Loucy (cell line): ENCODE data around the gene AAMP.
A peak's percentile ranks its signal among the peaks of the same experiment; 100 is the strongest.

ENCODE experiments used
- H2AFZ ChIP-seq: fragments of 200-600 bp; sonication (generic); 2 replicates; pipeline ENCODE4 v1.6.0; 2016; ENCODE audit warnings: antibody characterized with exemption, mild to moderate bottlenecking, low read length, moderate library complexity
- H3F3A ChIP-seq: fragments of 200-600 bp; 2 replicates; pipeline ENCODE4 v1.6.0; 2016; ENCODE audit warnings: antibody characterized with exemption, low read depth, mild to moderate bottlenecking
- H3K27me3 ChIP-seq: fragments of 200-600 bp; sonication (generic); 2 replicates; pipeline ENCODE4 v1.6.1; 2014; ENCODE audit warnings: low read length, mild to moderate bottlenecking; ENCODE audit not compliant: insufficient read depth, poor library complexity, severe bottlenecking
- H3K36me3 ChIP-seq: fragments of 200-600 bp; sonication (generic); 2 replicates; pipeline ENCODE4 v1.6.1; 2016; ENCODE audit warnings: low read length; ENCODE audit not compliant: insufficient read depth
- H3K4me1 ChIP-seq: fragments of 200-600 bp; sonication (generic); 2 replicates; pipeline ENCODE4 v1.5.1; 2014; ENCODE audit warnings: low read length, mild to moderate bottlenecking; ENCODE audit not compliant: insufficient read depth, poor library complexity, severe bottlenecking
- H3K4me2 ChIP-seq: fragments of 200-600 bp; sonication (generic); 2 replicates; pipeline ENCODE4 v1.6.0; 2014; ENCODE audit warnings: antibody characterized with exemption, low read length, low read depth, mild to moderate bottlenecking; ENCODE audit not compliant: poor library complexity, severe bottlenecking
- H3K4me3 ChIP-seq: fragments of 200-600 bp; sonication (generic); 2 replicates; pipeline ENCODE4 v1.5.1; 2014; ENCODE audit warnings: low read length, mild to moderate bottlenecking, mixed read lengths; ENCODE audit not compliant: poor library complexity, severe bottlenecking
- H3K79me2 ChIP-seq: fragments of 200-600 bp; sonication (generic); 2 replicates; pipeline ENCODE4 v1.6.1; 2014; ENCODE audit warnings: low read length; ENCODE audit not compliant: insufficient read depth
- H3K9ac ChIP-seq: fragments of 200-600 bp; sonication (generic); 2 replicates; pipeline ENCODE4 v1.6.0; 2014; ENCODE audit warnings: mild to moderate bottlenecking, low read depth, low read length, moderate library complexity; ENCODE audit not compliant: poor library complexity, severe bottlenecking
- H3K9me2 ChIP-seq: fragments of 200-600 bp; sonication (generic); replicated peaks from 2 replicates; pipeline ENCODE4 v1.6.1; 2016; ENCODE audit warnings: low read depth, low read length, mixed read lengths
- H3K9me3 ChIP-seq: fragments of 200-600 bp; sonication (generic); 2 replicates; pipeline ENCODE4 v1.6.1; 2014; ENCODE audit warnings: mild to moderate bottlenecking, antibody characterized with exemption, low read length, low read depth; ENCODE audit not compliant: insufficient read depth
- H4K20me1 ChIP-seq: fragments of 200-600 bp; sonication (generic); 2 replicates; pipeline ENCODE4 v1.6.0; 2014; ENCODE audit warnings: antibody characterized with exemption, low read length, mild to moderate bottlenecking; ENCODE audit not compliant: insufficient read depth, poor library complexity, severe bottlenecking
- CTCF ChIP-seq: fragments of 200-600 bp; sonication (generic); conservative IDR thresholded peaks from 2 replicates; pipeline ENCODE4 v1.5.1; 2014; ENCODE audit warnings: mild to moderate bottlenecking, antibody characterized with exemption, low read length
- EZH2phosphoT487 ChIP-seq: fragments of 200-600 bp; IDR thresholded peaks from 2 replicates; pipeline ENCODE4 v1.6.1; 2018; ENCODE audit warnings: antibody characterized with exemption, mild to moderate bottlenecking, moderate library complexity, borderline replicate concordance

Gene AAMP

GRCh38 chr2:218265626-218266025 lies 4.3 kb downstream of the AAMP start:
- H3F3A ChIP-seq, result no peaks in the 10 kb centered on the region
- H3K9ac ChIP-seq, result no peak overlapping the region
- H3K36me3 ChIP-seq, result peaks cover 15% of the 10 kb centered on the region; the same call in 1 of the 2 replicates
- peaks cover 18% of the 10 kb centered on the region for H4K20me1 ChIP-seq
- no peak overlapping the region for H3K4me2 ChIP-seq
- peaks cover 10% of the 10 kb centered on the region for H3K4me1 ChIP-seq
- no peak overlapping the region for H2AFZ ChIP-seq
- peaks cover 25% of the 10 kb centered on the region for H3K79me2 ChIP-seq
- no peaks in the 10 kb centered on the region for H3K9me3 ChIP-seq
- TF ChIP-seq CTCF, result no peak
- no peak for TF ChIP-seq EZH2phosphoT487
- no peak overlapping the region for H3K4me3 ChIP-seq
- H3K9me2 ChIP-seq, result no peaks in the 10 kb centered on the region
- H3K27me3 ChIP-seq, result no peaks in the 10 kb centered on the region

- Histone ChIP-seq H3K9ac (no peak overlapping the region), H3K36me3 (peaks cover 15% of the 10 kb centered on the region; the same call in 1 of the 2 replicates), H3K9me2 (no peaks in the 10 kb centered on the region), H3K4me1 (peaks cover 10% of the 10 kb centered on the region), H3F3A (no peaks in the 10 kb centered on the region), H3K79me2 (peaks cover 24% of the 10 kb centered on the region), H2AFZ (no peak overlapping the region), H3K4me3 (no peak overlapping the region), H3K9me3 (no peaks in the 10 kb centered on the region), H4K20me1 (peaks cover 18% of the 10 kb centered on the region), H3K27me3 (no peaks in the 10 kb centered on the region), H3K4me2 (no peak overlapping the region)
- TF ChIP-seq CTCF (no peak), EZH2phosphoT487 (no peak)
These were observed 5.0 kb downstream of the AAMP start for GRCh38 chr2:218264773-218265561.

- Histone ChIP-seq H2AFZ (no peak overlapping the region), H3K27me3 (no peaks in the 10 kb centered on the region), H4K20me1 (peaks cover 10% of the 10 kb centered on the region), H3K4me3 (no peak overlapping the region), H3K79me2 (peaks cover 15% of the 10 kb centered on the region), H3K36me3 (peaks cover 15% of the 10 kb centered on the region; the same call in 1 of the 2 replicates), H3K4me1 (peaks cover 6% of the 10 kb centered on the region), H3K4me2 (no peak overlapping the region), H3K9me3 (no peaks in the 10 kb centered on the region), H3K9ac (no peak overlapping the region), H3K9me2 (no peaks in the 10 kb centered on the region), H3F3A (no peaks in the 10 kb centered on the region)
- no peak for TF ChIP-seq EZH2phosphoT487
- peak; percentile 27; the same call in 1 of the 2 replicates for TF ChIP-seq CTCF
These were observed 5.9 kb downstream of the AAMP start for GRCh38 chr2:218263817-218264641.
